Measurements from ENCODE around the gene TREML4. TPM values are rescaled to one million over a fixed set of nuclear protein-coding genes. Genes with fewer than 3 reads are reported as not detected.
A peak's percentile ranks its signal among the peaks of the same experiment; 100 is the strongest.

TREML4 gene
- total and polyA plus RNA-seq, 9 of the 15 experiments (the other 6 are each of a cell fraction or from before 2014, with no cell fraction given) = not detected

DNA sequence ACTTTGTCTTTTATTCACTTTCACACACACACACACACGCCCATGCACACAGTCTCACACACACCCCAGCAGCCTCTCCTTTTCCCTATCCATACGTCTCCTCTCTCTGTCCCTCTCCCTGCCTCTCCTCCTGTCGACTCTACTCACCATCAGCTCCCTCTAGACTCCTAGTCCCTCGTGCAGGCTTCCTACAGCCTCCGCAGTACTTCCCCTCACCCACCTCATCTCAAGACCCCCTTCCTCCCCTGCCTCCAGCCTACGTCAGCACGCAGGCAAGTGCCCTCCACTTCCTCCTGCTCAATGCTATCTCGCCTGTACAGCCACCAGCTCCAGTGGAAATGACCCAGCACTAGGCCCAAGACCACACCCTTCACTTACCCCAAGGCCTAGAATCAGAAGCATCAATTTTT, 26.4 kb upstream of the TREML4 start (continued):
- TF ChIP-seq, protein P1, sequence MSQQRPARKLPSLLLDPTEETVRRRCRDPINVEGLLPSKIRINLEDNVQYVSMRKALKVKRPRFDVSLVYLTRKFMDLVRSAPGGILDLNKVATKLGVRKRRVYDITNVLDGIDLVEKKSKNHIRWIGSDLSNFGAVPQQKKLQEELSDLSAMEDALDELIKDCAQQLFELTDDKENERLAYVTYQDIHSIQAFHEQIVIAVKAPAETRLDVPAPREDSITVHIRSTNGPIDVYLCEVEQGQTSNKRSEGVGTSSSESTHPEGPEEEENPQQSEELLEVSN (IDR thresholded peaks at IDR 0.05; ENCODE audit: borderline replicate concordance in 1 of 2, extremely low read depth in 1 of 2, insufficient read depth in 1 of 2, insufficient read length in 1 of 2, low read depth in 1 of 2, low read length in 1 of 2, poor library complexity in 1 of 2, severe bottlenecking in 1 of 2) = no peak
- TF ChIP-seq POLR3G (IDR thresholded peaks at IDR 0.05; ENCODE audit: extremely low read depth, insufficient read length, insufficient replicate concordance) (no peak), ATF7 (IDR thresholded peaks at IDR 0.05) (no peak), ZNF124 (CRISPR knock-in tag; IDR thresholded peaks at IDR 0.05) (no peak), ZNF12 (CRISPR knock-in tag; IDR thresholded peaks at IDR 0.05) (no peak), ETV5 (CRISPR knock-in tag; IDR thresholded peaks at IDR 0.05; ENCODE audit: low read depth) (no peak), NFIC (IDR thresholded peaks at IDR 0.05) (no peak), MCM2 (IDR thresholded peaks at IDR 0.05; ENCODE audit: low read depth) (no peak), THRAP3 (IDR thresholded peaks at IDR 0.05; ENCODE audit: borderline replicate concordance) (no peak), MAZ (CRISPR knock-in tag; conservative IDR thresholded peaks at IDR 0.05 in 1 of 2, IDR thresholded peaks at IDR 0.05 in 1 of 2) (0 out of 4 replicates have a peak, but pooled peaks of 1 of the 2 experiments have one; percentile 37)
- TF ChIP-seq, protein P2, sequence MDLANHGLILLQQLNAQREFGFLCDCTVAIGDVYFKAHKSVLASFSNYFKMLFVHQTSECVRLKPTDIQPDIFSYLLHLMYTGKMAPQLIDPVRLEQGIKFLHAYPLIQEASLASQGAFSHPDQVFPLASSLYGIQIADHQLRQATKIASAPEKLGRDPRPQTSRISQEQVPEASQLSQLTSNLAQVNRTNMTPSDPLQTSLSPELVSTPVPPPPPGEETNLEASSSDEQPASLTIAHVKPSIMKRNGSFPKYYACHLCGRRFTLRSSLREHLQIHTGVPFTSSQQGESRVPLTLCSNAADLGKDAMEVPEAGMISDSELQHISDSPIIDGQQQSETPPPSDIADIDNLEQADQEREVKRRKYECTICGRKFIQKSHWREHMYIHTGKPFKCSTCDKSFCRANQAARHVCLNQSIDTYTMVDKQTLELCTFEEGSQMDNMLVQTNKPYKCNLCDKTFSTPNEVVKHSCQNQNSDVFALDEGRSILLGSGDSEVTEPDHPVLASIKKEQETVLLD (IDR thresholded peaks at IDR 0.05) = peak; percentile 65
- TF ChIP-seq, protein P3, sequence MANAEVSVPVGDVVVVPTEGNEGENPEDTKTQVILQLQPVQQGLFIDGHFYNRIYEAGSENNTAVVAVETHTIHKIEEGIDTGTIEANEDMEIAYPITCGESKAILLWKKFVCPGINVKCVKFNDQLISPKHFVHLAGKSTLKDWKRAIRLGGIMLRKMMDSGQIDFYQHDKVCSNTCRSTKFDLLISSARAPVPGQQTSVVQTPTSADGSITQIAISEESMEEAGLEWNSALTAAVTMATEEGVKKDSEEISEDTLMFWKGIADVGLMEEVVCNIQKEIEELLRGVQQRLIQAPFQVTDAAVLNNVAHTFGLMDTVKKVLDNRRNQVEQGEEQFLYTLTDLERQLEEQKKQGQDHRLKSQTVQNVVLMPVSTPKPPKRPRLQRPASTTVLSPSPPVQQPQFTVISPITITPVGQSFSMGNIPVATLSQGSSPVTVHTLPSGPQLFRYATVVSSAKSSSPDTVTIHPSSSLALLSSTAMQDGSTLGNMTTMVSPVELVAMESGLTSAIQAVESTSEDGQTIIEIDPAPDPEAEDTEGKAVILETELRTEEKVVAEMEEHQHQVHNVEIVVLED (CRISPR knock-in tag; IDR thresholded peaks at IDR 0.05) = no peak
- TF ChIP-seq, protein P4, sequence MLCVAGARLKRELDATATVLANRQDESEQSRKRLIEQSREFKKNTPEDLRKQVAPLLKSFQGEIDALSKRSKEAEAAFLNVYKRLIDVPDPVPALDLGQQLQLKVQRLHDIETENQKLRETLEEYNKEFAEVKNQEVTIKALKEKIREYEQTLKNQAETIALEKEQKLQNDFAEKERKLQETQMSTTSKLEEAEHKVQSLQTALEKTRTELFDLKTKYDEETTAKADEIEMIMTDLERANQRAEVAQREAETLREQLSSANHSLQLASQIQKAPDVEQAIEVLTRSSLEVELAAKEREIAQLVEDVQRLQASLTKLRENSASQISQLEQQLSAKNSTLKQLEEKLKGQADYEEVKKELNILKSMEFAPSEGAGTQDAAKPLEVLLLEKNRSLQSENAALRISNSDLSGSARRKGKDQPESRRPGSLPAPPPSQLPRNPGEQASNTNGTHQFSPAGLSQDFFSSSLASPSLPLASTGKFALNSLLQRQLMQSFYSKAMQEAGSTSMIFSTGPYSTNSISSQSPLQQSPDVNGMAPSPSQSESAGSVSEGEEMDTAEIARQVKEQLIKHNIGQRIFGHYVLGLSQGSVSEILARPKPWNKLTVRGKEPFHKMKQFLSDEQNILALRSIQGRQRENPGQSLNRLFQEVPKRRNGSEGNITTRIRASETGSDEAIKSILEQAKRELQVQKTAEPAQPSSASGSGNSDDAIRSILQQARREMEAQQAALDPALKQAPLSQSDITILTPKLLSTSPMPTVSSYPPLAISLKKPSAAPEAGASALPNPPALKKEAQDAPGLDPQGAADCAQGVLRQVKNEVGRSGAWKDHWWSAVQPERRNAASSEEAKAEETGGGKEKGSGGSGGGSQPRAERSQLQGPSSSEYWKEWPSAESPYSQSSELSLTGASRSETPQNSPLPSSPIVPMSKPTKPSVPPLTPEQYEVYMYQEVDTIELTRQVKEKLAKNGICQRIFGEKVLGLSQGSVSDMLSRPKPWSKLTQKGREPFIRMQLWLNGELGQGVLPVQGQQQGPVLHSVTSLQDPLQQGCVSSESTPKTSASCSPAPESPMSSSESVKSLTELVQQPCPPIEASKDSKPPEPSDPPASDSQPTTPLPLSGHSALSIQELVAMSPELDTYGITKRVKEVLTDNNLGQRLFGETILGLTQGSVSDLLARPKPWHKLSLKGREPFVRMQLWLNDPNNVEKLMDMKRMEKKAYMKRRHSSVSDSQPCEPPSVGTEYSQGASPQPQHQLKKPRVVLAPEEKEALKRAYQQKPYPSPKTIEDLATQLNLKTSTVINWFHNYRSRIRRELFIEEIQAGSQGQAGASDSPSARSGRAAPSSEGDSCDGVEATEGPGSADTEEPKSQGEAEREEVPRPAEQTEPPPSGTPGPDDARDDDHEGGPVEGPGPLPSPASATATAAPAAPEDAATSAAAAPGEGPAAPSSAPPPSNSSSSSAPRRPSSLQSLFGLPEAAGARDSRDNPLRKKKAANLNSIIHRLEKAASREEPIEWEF (CRISPR knock-in tag; IDR thresholded peaks at IDR 0.05) = no peak
- TF ChIP-seq, protein P5, sequence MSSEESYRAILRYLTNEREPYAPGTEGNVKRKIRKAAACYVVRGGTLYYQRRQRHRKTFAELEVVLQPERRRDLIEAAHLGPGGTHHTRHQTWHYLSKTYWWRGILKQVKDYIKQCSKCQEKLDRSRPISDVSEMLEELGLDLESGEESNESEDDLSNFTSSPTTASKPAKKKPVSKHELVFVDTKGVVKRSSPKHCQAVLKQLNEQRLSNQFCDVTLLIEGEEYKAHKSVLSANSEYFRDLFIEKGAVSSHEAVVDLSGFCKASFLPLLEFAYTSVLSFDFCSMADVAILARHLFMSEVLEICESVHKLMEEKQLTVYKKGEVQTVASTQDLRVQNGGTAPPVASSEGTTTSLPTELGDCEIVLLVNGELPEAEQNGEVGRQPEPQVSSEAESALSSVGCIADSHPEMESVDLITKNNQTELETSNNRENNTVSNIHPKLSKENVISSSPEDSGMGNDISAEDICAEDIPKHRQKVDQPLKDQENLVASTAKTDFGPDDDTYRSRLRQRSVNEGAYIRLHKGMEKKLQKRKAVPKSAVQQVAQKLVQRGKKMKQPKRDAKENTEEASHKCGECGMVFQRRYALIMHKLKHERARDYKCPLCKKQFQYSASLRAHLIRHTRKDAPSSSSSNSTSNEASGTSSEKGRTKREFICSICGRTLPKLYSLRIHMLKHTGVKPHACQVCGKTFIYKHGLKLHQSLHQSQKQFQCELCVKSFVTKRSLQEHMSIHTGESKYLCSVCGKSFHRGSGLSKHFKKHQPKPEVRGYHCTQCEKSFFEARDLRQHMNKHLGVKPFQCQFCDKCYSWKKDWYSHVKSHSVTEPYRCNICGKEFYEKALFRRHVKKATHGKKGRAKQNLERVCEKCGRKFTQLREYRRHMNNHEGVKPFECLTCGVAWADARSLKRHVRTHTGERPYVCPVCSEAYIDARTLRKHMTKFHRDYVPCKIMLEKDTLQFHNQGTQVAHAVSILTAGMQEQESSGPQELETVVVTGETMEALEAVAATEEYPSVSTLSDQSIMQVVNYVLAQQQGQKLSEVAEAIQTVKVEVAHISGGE (CRISPR knock-in tag; IDR thresholded peaks at IDR 0.05) = no peak
